HG03064 (cell line): ENCODE measurements around the gene EXTL2.
"Not testable (repeated sequence)": the region's sequence is repeated elsewhere in the genome, so short reads cannot be mapped to it uniquely, and the experiment has no call there.

ENCODE experiments used
- ATAC-seq: cut with Tn5 transposase; IDR thresholded peaks from one replicate; pipeline ENCODE4 v1.9.1; 2021; ENCODE audit warnings: low read depth; ENCODE audit not compliant: unreplicated experiment

The EXTL2 gene, protein sequence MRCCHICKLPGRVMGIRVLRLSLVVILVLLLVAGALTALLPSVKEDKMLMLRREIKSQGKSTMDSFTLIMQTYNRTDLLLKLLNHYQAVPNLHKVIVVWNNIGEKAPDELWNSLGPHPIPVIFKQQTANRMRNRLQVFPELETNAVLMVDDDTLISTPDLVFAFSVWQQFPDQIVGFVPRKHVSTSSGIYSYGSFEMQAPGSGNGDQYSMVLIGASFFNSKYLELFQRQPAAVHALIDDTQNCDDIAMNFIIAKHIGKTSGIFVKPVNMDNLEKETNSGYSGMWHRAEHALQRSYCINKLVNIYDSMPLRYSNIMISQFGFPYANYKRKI

GRCh38 chr1:100894603-100895539 lies at the start of gene EXTL2:
TSS of gene EXTL2 (minus strand) at chr1:100894842. CDS start at chr1:100888757, 6,085 bp downstream.
- ATAC-seq = peak; percentile 42

- ATAC-seq = no peak
Observed at GRCh38 chr1:100943533-100943932, 48.9 kb upstream of the EXTL2 start.

DNA sequence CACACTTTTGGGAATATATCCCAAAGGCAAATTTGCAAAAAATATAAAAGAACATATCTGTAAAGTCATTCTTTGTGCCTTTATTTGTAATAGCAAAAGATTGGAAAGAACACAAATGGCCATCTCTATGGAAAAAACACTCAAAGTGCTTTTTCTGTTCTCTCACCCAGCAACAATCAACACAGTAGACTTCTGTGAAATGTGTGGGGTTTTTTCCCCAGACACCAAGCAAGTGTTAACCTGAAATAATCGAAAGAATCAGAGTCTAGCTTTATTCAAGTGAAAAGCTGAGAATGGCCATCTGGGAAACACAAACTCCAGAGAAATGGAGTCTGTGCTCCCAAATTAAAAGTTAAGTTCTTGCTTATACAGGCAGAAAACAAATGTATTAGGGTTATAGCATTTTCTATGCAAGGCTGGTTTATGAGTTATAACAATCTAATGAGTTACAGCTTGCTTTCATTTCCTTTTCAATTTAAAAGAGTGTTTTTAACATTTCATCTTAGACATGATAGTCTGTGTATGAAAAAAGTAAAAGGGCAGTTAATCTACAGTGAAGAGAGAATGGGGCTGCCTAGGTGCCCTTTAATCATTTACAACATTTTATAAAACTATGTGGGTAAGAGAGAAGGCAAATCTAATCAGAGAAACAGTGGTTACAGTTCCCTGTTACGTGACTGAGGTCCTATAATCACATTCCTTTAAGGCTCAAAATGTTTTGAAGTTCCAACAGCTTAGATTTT lies 47.8 kb upstream of the EXTL2 start:
- ATAC-seq = no peak

DNA sequence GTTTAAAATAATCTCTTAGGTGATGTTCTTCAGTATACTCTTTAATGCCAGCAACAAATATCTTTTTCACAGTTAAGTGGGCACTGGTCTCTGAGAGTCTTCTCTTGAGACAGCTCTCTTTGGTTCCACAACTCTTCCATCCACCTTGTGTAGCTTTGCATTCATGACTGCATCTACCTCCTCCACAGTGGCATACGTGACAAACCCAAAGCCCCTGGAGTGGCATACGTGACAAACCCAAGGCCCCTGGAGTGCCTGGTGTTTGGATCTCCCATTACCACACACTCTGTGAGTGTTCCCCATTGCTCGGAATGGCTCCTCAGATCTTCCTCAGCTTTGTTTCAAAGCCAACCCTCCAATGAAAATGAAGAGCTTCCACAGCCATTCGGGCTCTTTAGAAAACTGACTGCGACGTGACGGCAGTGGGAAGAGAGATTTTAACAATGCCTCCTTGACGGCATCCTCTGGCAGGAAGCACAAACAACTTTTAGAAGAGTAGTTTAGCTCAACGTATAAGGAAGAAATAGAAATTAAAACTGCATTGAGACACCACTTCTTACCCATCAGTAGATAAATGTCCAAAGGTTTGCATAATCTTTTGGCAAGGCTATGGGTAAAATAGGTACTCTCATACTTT lies 47.1 kb upstream of the EXTL2 start:
- no peak for ATAC-seq

DNA sequence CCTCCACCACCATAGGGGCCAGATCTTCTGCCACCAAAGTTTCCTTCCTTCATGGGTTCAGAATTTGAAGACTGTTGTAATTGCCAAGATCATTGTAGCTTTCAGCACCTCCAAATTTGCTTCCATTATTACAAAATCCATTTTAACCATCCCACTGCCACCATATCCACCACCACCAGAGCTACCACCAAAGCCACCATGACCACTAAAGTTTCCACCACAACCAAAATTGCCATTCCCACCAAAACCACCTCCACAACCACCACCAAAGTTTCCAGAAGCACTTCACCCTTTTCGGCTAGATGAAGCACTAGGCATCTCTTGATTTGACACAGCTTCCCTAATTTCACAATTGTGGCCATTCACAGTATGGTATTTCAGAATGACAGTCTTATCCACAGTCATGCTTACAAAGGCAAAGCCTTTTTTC lies 46.5 kb upstream of the EXTL2 start:
- no peak for ATAC-seq

DNA sequence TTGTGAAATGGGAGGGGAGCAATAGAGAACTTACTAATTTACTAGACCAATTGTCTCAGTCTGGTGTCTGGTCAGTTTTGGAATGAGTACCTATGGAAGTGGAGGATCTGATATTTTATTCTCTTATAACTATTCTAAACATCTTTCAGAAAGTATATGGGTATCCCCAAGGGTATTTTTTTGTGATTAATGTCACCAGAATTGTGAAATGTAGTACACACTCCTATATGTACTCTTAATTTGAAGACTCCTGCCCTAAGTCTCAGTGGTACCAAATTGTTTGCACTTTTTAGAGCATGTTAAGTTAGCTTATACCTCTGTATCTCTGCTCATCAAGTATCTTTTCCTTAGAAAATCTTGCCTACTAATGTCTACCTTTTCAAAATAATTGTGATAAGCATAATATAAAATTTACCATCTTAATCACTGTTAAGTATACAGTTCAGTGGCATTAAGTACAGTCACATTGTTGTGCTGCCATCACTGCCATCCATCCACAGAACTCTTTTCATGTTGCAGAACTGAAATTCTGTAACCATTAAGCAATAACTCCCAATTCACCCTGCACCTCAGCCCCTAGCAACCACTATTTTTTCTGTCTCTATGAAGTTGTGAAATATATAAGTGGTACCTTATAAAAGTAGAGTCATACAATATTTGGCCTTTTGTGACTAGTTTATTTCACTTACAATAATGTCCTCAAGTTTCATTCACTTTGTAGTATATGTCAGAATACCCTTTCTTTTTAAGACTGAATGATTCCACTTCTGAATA lies 41.7 kb upstream of the EXTL2 start:
- ATAC-seq = no peak

DNA sequence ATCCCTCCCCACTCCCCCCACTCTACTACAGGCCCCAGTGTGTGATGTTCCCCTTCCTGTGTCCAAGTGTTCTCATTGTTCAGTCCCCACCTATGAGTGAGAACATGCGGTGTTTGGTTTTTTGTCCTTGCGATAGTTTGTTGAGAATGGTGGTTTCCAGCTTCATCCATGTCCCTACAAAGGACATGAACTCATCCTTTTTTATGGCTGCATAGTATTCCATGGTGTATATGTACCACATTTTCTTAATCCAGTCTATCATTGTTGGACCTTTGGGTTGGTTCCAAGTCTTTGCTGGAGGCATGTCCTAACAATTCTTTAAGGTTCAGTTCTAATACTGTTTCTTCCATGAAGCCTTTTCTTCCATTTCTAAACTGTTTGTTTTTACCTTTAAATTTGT lies 38.9 kb upstream of the EXTL2 start:
- not testable (repeated sequence) for ATAC-seq

DNA sequence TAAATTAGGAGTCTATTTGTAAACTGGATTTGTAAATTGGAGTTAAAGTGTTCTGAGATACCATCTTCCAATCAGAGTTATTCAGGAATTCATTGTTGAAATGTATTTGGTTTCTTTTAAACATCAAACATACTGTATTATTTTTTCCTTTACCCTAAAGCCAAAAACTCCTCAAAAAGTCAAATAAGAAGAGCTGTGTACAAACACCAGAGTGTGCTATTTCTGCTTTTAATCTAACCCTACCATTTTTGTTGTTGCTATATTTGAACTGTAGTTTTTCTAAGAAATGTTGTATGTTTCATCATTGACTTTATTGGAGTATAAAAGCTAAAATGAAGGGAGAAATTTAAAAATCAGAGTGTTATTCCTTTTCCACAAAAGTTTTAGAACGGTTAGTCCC lies 37.1 kb upstream of the EXTL2 start:
- no peak for ATAC-seq

DNA sequence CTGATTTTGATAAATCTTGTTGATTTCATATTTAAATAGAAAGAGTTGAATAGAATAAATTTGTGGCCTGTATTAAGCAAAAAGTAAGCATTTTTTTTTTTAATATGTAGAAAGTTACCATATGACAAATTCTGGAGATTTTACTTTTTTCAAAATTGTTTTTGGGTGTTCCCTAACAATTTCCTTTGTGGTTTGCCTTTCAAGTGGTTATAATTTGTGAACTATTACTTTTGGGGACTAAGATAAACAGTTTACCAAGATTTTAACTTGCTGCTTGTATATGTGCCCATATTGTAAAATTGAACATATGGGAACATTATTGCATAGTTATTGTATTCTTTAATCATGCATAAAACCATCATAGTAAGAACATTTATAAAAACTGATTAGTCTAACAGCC lies 35.9 kb upstream of the EXTL2 start:
- no peak for ATAC-seq

DNA sequence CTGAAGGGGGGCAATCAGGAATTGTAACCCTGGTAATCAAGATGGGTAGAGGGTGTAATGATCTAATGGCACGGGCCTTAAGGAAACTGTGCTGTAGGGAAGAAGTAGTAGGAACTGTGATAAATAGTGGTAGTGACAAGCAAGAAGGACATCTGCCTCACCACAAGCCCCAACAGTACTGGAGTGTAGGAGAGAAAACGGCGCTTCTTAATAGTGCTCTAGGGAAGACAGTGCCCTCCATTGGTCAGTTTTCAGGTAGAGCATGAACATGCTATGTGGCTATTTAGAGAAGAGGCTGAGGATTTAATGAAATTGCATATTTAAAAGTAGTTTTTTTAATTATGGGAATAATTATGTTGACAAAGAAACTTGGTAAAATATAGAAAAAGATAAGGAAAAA lies 33.5 kb upstream of the EXTL2 start:
- no peak for ATAC-seq

GRCh38 chr1:100927276-100927675 lies 32.6 kb upstream of the EXTL2 start:
- ATAC-seq = no peak

GRCh38 chr1:100926240-100926639 lies 31.6 kb upstream of the EXTL2 start:
- ATAC-seq = no peak

DNA sequence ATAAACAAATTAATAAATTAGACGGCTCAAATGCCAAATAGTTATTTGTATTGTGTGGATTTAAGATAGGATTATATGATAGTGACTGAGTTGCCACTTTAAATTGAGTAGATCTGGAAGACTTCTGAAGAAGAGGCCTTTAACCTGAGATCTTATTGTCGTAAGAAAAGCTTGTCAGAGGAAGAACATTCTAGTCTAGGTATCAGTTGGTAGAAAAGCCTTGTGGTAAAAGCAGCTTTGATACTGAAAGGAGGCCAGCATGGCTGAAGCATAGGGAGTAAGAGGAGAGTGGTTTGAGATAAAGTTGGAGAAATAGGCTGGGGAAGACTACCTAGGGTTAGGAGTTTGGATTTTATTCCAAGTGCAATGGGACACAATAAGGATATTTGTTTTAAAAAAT lies 30.3 kb upstream of the EXTL2 start:
- ATAC-seq = no peak

DNA sequence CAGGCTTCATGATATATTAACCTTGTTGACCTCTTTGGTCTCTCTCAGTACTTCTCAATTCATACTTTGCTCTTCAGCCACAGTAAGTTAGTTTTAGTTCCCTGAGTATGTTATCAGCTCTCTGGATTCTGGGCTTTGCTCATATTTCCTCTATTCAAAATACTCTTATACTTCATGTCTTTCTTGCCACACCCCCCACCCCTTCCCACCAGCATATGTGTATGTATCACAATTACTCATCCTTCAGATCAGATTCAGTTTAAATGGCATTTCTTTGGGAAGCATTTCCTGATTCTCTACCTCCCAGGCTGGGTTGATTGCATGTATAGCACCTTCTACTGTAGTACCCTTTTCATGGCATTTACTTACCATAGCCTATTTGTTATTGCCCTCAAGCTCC lies 29.6 kb upstream of the EXTL2 start:
- ATAC-seq = no peak

DNA sequence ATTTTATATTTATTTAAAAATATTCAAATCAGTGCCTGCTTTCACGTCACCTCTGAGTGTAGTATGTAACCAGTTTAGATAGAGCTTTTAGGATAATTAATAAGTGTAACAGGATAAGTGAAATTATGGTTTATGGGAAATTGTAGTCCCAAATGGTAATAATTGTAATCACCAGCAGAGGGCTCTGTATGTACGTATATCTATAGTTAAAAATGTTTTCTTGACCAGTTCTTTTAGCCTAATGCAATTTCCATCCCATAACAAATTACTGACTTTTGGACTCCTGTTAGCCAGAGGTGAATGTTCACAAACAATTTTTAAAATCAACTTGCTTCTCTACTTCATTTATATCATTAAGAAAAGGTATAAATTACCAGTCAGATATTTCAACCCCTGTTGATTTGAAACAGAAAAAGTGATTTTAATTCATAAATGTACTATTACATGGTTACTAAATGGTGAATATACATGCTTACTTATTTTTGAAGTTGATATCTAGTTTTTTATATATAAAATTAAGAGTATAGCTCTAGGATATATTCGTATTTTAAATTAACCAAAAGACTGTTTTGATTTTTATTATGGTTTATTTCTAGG lies 26.6 kb upstream of the EXTL2 start:
- no peak for ATAC-seq

- no peak for ATAC-seq
Observed at GRCh38 chr1:100912019-100912418, 17.4 kb upstream of the EXTL2 start.

DNA sequence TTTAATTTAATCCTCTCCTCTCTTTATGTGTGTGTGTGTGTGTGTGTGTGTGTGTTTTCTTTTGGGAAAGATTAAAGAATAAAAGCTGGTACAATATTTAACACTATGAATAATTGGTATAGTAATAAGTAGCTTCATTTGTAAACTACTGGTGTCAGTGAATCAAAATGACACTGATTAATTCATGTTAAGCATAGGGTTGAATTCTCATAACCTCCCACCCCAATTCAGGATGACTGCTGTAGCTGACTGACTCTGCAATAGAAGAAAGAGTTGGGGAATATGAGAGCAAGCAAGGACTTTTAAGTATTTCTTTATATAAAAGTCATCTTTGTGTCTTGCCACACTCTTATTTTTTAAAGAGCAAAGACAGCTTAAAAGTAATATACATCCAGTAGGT lies 14.4 kb upstream of the EXTL2 start:
- ATAC-seq = no peak

- no peak for ATAC-seq
Observed at GRCh38 chr1:100907887-100908286, 13.2 kb upstream of the EXTL2 start.

DNA sequence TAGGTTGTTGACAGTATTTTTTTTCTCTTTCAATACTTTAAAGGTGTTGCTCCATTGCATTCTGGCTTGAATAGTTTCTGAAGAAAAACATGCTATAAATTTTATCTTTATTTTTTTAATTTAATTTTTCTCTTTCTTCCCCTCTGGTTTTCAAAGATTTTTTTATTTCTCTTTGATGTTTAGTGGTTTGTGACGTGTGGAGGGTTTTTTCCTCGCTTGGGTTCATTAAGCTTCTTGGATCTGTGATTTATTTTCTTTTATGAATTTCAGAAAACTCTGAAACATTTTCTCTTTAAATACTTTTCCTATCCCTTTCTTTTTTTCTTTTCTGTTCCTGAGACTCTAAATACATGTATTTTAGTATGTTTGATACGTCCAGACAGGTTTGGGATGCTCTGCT lies 10.5 kb upstream of the EXTL2 start:
- ATAC-seq = no peak
